Lung (tissue), 12 donors: ENCODE measurements around the gene CRIP2. TPM values are rescaled to one million over a fixed set of nuclear protein-coding genes. Genes with fewer than 3 reads are reported as not detected.

Source experiments
- ATAC-seq: fragments of 200-7000 bp; cut with Tn5 transposase; one replicate; pipeline ENCODE4 v1.9.1; 2020; ENCODE audit warnings: moderate number of reproducible peaks; ENCODE audit not compliant: insufficient read depth, low FRiP score
- DNase-seq, 3 donors: peaks; one replicate each; pipeline ENCODE4 v3.0.0-alpha.2; 2013 to 2017
- H3K27ac ChIP-seq, 2 donors: one replicate each; pipeline ENCODE4 v1.5.1; 2013; ENCODE audit warnings: mild to moderate bottlenecking in 2 of 2, moderate library complexity in 2 of 2, control low read depth in 1 of 2, inconsistent platforms in 1 of 2, low read depth in 1 of 2, low read length in 1 of 2
- H3K27me3 ChIP-seq, 3 donors: one replicate each; pipeline ENCODE4 v1.5.1; 2013; ENCODE audit warnings: low read length in 2 of 3; ENCODE audit not compliant: control insufficient read depth in 3 of 3, insufficient read depth in 3 of 3
- H3K36me3 ChIP-seq, 4 donors: one replicate each; pipeline ENCODE4 v1.5.1; 2013; ENCODE audit warnings: low read length in 4 of 4, mild to moderate bottlenecking in 1 of 4, moderate library complexity in 1 of 4; ENCODE audit not compliant: control insufficient read depth in 4 of 4, insufficient read depth in 4 of 4
- H3K4me1 ChIP-seq, 5 donors: one replicate each; pipeline ENCODE4 v1.5.1; 2013; ENCODE audit warnings: low read length in 5 of 5, mild to moderate bottlenecking in 2 of 5, moderate library complexity in 1 of 5; ENCODE audit not compliant: control insufficient read depth in 5 of 5, insufficient read depth in 5 of 5
- H3K4me3 ChIP-seq: one replicate; pipeline ENCODE4 v1.5.1; 2013; ENCODE audit warnings: mild to moderate bottlenecking, control low read depth, moderate library complexity
- H3K9ac ChIP-seq, 2 donors: one replicate each; pipeline ENCODE4 v1.5.1; 2013; ENCODE audit warnings: low read length in 2 of 2, control low read depth in 1 of 2; ENCODE audit not compliant: insufficient read depth in 1 of 2
- H3K9me3 ChIP-seq, 4 donors: one replicate each; pipeline ENCODE4 v1.5.1; 2013; ENCODE audit warnings: low read length in 3 of 4, mild to moderate bottlenecking in 1 of 4, moderate library complexity in 1 of 4; ENCODE audit not compliant: control insufficient read depth in 4 of 4, insufficient read depth in 3 of 4
- CTCF ChIP-seq: IDR thresholded peaks from 2 replicates; pipeline ENCODE4 v1.5.1; 2012; ENCODE audit warnings: mild to moderate bottlenecking; ENCODE audit errors: control extremely low read depth, extremely low read depth
- WGBS, 2 donors: extraction: QIAGEN DNeasy Blood & Tissue Kit; methylation state at CpG; one replicate each; pipeline ENCODE4 v1.1.7; 2013; 5-methylcytosine and 5-hydroxymethylcytosine counted together
- polyA plus RNA-seq, 2 donors: library from polyadenylated mRNA; stranded (reverse); fragments of 200-250 nt; gene quantifications; one replicate each; pipeline ENCODE4 v1.2.1, GENCODE V29; 2013
- total RNA-seq, 2 donors: library from RNA; depleted of rRNA in 1 of 2; stranded (reverse); fragments of >200 nt in 1 of 2; gene quantifications; one replicate each; pipeline ENCODE4 v1.2.1, GENCODE V29; 2014 to 2021
- donor health status: control.
- donor health status: control.
- donor health status: Bipolar disorder and iron deficiency.
- donor health status: healthy.
- donor health status: DM: yes; HTN: yes; CAD: no.

CRIP2 gene
- total and polyA plus RNA-seq, 4 donors: 135 to 267 (median 205) TPM

- Histone ChIP-seq H3K9ac (no peak overlapping the region), H3K27ac (no peak overlapping the region), H3K4me1 (peaks cover 0 to 22% (median 6%) of the 10 kb centered on the region in 5 donors), H3K27me3 (peaks cover 0 to 6% (median 0%) of the 10 kb centered on the region in 3 donors), H3K4me3 (no peak overlapping the region), H3K9me3 (peaks cover 0 to 3% (median 0%) of the 10 kb centered on the region in 4 donors), H3K36me3 (no peaks in the 10 kb centered on the region)
- WGBS, 2 donors: 32 to 35% methylated on average over 23 of the region's 23 CpGs
- no peak for TF ChIP-seq CTCF
- peak in 1 of 3 donors; percentile 24 for DNase-seq
- no peak for ATAC-seq
These were observed 52.8 kb downstream of the CRIP2 start for GRCh38 chr14:105527381-105527825.

- 7 to 8% methylated on average over 65 to 67 of the region's 67 CpGs for WGBS, 2 donors
- ATAC-seq (peak; percentile 86), DNase-seq (peak; percentile 85 to 89 (median 85))
- Histone ChIP-seq H3K4me1 (peaks cover 0 to 22% (median 6%) of the 10 kb centered on the region in 5 donors), H3K27ac (peak overlapping the region in 1 of 2 donors; percentile 39), H3K4me3 (peak overlapping the region; percentile 30), H3K9ac (peak overlapping the region in 1 of 2 donors; percentile 37), H3K27me3 (peaks cover 0 to 6% (median 0%) of the 10 kb centered on the region in 3 donors), H3K36me3 (no peaks in the 10 kb centered on the region), H3K9me3 (peaks cover 0 to 3% (median 0%) of the 10 kb centered on the region in 4 donors)
- TF ChIP-seq CTCF: peak; percentile 94
These were observed 53.4 kb downstream of the CRIP2 start for GRCh38 chr14:105527826-105528585.

GRCh38 chr14:105528586-105529318 is 54.1 kb downstream of the CRIP2 start:
- no peak overlapping the region for H3K9ac ChIP-seq
- no peak overlapping the region for H3K27ac ChIP-seq

More at GRCh38 chr14:105528586-105529318, 54.1 kb downstream of the CRIP2 start:
- Histone ChIP-seq H3K4me1 (peaks cover 0 to 24% (median 6%) of the 10 kb centered on the region in 5 donors), H3K4me3 (no peak overlapping the region), H3K9me3 (peaks cover 0 to 3% (median 0%) of the 10 kb centered on the region in 4 donors), H3K36me3 (no peaks in the 10 kb centered on the region), H3K27me3 (peaks cover 0 to 3% (median 0%) of the 10 kb centered on the region in 3 donors)
- DNase-seq: peak; percentile 29 to 39 (median 33)
- WGBS, 2 donors: 12 to 14% methylated on average over 74 to 88 of the region's 89 CpGs
- no peak for TF ChIP-seq CTCF
- no peak for ATAC-seq
